Measurements from ENCODE around the gene TAS2R1.

Gene TAS2R1, protein sequence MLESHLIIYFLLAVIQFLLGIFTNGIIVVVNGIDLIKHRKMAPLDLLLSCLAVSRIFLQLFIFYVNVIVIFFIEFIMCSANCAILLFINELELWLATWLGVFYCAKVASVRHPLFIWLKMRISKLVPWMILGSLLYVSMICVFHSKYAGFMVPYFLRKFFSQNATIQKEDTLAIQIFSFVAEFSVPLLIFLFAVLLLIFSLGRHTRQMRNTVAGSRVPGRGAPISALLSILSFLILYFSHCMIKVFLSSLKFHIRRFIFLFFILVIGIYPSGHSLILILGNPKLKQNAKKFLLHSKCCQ

DNA sequence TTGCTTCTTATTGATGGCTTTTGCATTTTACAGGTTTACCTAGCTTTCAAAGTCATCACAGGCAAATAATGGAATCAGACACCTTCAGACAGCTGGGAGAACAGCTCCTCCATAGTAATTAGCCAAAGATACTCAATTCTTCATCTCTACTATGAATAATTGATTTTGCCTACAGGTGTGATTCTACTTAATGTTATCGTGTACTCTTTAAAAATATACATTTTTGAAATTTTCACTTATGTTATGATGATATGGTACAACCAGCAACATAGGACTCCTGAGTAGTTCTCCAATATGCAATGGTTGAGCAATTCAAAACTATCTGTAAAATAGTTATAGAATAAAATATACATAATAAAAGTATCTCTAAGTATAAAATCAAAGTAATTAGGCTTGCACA, at the start of gene TAS2R1:
TAS2R1 (minus strand) TSS at position 101 of the 400 bp plus-strand sequence. CDS start 319 bp downstream, outside the sequence.
- DNase-seq, result no peak

DNA sequence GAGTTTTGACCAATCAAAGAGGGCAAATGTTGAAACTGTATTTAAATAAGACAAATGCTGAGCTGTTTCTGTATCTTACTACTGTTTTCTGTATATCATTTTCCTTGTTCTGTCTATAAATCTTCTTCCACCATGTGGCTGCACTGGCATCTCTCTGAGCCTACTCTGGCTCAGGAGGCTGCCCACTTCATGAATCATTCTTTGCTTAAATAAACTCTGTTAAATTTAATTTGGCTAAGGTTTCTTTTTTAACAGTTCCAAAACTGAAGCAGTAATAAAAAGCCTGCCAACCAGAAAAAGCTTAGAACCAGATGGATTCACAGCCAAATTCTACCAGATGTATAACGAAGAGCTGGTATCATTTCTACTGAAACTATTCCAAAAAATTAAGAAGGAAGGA, 40.2 kb upstream of the TAS2R1 start:
- DNase-seq, result no peak

DNA sequence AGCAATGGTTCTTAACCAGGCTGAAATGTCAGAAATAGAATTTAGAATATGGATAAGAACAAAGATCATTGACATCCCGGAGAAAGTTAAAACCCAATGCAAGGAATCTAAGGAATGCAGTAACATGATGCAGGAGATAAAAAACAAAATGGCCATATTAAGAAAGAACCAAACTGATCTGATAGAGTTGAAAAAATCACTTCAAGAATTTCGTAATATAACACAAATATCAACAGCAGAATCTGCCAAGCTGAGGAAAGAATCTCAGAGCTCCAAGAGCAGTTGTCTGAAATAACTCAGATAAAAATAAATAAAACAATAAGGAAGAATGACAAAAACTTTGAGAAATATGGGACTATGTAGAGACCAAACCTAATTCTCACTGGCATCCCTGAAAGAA, 37.8 kb upstream of the TAS2R1 start:
- DNase-seq, result no peak

DNA sequence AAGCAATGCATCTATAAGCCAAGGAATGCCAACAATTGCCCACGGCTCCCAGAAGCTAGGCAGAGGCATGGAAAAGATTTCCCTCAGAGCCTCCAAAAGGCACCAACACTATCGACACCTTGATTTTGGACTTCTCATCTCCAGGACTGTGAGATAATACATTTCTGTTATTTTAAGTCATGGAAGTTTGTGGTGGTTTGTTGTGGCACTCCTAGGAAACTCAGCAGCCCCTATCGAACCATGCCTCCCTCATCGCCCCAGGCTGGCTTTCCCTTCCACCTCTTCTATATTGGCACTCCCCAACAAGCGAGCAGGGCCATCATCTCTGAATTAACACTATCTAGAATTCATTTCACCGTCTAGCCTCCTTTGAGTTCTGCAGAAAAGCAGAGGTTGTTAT, 33.7 kb upstream of the TAS2R1 start:
- DNase-seq, result no peak

DNA sequence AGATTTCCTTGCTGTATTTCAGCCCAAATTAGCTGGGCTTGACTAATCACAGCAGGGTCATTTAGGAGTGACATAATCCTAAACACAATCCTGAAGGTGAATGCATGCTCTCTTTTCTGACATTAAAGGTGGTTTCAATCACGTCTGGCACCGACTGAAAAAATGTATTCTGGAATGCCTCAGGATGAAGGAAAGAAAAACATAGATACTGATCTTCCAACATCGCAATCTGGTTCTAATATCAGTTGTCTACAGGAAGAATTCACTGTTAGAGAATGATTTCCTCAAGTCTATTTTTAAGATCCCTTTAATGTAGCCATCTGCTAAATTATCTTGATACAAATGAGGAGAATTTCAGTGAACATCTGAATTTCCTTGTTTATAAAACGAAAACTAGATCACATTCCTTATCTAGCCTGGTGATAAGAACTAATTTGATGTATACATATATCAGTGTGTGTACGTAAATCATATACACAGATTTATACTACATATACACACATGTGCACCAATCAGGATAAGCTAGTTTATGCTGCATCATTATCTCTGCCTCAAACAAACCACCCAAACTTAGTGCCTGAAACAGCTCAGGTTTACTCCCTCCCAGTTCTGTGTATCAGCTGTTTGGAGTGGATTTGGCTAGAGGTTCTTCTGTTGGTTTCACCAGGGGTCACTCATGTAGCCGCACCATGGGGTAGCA, 31.3 kb upstream of the TAS2R1 start:
- no peak for DNase-seq

DNA sequence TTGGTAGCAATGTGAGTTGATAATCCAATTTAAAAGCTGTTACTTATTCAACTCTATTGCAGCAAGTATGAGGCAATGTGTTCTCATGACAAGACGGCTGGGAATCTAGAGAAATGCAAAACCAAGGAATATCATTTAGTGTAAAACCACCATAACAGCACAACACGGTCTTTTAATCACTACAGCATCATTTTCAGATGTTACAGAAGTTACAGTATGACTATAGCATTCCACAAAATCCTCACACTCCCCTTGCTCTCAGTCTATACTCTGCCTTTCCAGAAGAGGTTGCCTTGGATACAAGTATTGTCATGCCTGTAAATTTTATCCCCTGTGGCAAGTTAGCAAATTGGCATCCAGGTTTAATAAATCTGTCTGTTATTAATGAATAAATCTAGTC, 28.6 kb upstream of the TAS2R1 start:
- no peak for DNase-seq

DNA sequence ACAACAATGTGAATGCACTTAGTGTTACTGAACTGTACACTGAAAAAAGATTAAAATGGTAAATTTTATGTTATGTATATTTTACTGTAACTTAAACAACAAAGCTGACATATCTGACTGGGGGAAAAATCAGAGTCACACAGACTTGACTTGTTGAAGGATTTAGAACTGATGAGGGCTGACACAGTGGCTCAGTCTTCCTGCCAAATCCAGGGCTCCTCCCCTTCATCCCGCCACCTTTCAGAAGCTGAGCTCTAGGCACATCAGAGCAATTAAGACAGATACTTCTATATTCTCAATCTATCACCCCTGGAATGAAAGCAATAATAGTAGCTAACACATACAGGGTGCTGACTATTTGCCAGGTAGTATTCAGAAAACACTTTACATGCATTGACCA, 27.7 kb upstream of the TAS2R1 start:
- DNase-seq, result no peak

DNA sequence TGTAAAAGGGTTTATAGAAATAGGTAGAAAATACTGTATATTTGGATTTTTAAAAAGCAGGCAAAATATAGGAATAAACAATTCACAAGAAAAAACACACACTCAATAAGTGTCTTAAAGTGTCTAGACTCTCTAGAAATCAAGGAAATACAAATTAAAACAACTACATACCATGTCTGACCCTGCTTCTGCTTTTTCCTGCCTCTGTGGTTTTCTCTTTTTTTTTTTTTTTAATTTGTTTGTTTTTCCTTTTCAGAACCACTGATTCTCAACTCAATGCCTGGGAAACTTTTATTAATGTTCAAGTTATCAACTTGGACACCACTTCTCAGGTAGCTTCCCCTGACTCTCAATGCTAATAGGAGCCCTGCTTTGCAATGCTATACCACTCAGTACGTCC, 25.5 kb upstream of the TAS2R1 start:
- no peak for DNase-seq

DNA sequence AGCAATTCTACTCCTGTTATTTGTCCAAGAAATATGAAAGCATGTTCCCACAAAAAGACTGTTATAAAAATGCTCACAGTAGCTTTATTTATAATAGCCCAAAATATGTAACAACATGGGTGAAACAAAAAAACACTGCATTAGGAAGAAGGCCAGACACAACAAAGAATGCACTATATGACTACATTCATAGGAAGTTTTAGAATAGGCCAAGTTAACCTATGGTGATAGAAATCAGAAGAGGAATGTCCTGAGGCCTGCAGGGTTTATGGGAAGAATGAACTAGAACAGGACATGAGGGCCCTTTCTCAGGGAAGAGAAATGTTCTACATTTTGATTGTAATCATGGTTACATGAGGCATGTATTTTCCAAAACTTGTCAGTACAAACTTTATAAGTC, 24.7 kb upstream of the TAS2R1 start:
- DNase-seq, result no peak

DNA sequence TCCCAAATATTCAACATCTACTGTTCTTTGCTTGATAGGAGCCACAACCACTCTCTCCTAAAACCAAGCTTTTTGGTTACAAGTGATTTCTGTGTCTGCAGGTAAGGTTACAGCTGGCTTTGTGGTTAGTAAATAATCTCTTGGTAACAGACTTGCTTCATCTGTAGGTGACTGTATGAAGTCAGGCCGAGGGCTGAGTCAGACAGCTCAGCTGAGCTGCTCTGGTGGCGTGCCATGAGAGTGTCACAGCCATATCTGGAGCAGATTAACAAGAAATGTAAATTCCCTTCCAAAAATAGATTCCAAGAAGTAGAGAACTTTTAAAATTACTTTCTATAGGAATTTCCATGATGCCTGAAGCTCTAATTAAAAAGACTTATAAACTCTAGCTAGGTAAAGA, 23.7 kb upstream of the TAS2R1 start:
- no peak for DNase-seq

DNA sequence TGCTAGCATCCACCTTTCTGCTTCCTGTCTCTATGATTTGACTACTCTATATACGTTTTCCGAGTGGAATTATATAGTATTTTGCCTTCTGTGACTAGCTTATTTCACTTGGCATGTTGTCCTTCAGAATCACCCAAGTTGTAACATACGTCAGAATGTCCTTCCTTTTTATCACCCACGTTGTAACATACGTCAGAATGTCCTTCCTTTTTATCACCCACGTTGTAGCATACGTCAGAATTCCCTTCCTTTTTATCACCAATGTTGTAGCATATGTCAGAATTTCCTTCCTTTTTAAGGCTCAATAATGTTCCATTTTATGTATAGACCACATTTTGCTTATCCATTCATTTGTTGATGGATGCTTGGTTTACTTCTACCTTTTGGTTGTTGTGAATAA, 22.9 kb upstream of the TAS2R1 start:
- DNase-seq, result no peak

DNA sequence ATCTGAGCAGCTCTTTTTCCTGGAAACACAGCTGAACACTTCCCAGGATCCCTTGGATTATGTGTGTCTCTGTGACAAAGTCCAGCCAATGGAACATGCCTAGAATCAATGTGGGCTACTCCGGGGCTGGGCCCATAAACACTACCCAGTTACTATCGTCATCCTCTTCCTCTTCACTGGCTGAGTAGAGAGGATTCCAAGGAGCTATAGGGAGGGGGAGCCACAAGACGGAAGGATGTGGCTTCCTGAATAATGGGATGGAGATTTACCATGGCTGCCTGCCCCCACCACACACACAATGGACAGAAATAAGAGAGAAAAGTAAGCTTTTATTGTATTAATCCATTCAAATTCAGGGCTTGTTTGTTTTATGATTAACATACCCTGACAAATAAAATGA, 22.1 kb upstream of the TAS2R1 start:
- no peak for DNase-seq

DNA sequence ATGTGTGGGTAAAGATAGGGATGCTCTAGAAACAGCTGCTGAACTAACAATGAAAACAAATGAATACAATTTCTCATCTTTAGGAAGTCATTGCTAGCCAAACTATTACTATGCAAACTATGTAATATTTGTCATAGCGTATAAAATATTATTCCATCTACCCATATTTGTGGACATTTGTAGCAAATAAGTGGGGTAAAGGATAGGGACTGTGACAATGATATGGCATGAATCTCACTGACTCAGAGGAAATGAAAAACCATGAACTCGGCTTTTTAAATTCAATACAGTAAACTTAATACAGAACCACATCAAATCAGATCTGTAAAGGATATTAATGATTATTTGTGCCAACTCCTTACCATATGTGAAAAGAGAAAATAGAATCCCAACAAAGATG, 16.7 kb upstream of the TAS2R1 start:
- DNase-seq, result no peak

DNA sequence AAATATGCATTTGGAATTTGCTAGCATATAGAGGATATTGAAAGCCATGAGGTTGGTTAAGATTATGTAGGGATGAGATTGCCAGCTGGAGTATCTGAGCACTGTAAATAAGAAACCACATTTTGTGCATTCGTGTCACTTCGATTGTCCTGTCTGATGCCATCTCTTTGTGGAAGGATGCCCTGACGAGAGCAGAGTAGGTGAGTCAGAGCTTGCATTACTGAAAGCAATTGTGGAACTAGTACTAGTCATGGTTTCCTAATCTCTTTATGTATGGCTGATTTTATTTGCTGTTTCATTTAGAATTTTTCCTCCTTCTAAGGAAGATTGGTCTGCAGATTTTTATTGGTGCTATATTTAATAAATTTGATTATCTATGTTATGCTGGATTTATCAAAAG, 14.5 kb upstream of the TAS2R1 start:
- DNase-seq, result no peak

DNA sequence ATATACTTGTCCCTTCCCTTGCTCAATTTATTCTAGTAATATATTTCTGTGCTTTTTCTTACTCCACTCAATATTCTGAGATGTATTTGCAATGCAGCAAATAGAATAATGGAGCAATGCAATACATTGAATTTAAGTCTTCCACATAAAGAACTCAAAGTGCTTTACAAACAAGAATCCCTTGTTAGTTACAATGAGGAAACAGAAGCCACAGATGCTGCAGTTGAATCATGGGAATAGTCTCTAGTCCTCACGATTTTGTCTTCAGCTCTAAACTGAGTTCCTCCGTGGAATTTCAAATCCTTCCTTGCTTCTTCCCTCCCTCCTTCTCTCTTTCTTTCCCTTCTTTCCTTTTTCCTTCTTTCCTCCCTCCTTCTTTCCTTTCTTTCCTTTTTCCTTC, 12.5 kb upstream of the TAS2R1 start:
- DNase-seq, result no peak

DNA sequence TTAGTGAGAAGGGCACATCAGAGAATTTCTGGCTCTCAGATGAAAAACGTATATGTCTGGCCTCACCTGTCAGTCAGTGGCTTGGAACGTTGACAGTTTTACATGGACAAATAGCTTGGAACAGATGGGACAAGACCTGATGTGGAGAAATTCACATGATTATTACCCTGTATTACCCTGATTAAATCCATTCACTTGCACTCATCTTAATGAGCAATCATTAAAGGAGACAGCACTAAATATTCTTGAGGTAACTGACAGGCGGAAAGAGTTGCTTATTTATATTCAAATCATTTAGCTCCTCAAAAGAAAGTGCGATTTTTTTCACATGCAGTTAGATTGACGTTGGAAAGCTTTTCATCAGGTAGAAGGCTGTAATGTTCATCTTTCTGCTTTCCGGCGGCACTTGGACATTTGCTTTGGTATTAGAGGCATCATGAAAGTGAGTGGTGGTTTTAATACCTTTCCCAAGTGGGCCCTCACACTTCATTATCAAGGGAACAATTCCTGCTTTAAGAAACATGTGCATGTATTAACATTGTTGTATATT, 11.7 kb upstream of the TAS2R1 start:
- no peak for DNase-seq

DNA sequence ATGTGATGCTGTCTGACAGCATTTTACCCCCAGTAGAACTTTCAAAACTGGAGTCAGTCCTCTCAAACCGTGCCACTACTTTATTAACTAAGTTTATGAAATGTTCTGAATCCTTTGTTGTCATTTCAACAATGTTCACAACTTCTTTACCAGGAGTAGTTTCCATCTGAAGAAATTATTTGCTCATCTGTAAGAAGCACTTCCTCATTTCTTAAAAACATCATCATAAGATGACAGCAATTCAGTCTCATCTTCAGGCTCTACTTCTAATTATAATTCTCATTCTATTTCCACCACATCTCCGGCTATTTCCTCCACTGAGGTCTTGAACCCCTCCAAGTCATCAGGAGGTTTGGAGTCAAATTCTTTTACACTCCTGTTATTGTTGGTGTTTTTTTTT, 2.3 kb upstream of the TAS2R1 start:
- DNase-seq, result no peak

DNA sequence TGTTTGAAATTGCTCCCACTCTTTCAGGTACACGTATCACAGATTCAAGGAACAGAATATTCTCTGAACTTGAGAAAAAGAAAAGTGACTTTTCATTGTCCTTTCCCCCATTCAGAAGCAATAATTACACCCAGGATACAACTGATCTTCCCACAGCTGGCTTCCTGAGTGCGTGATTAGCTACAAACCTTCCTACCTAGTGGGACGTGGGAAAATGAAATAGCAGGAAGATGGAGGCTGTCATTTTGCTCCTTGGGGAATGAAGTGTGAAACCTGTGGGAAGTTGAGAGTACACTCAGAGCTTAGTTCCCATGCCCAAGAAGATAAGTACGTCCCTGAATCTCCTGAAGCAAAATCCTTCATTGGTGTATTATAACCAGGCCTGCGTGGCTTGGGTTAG, 2.6 kb downstream of the TAS2R1 start:
- no peak for DNase-seq

DNA sequence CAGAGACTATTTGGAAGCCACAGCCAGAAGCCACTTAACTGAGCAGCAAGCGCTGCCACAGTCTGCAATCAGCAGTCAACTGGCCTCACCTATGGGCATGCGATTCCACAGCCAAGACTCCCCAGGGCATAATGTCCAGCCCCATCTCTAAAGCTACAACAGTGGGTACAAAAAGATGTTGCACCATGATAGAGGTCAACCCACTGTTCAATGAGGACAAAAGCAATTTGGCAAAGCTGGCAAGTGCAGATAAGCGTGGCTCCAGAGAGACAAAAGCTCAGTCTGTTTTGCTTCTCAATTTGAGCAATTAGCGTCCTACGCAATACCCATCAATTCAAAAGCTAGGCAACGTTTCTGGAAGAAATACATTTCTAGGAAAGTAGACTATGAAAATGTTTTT, 3.2 kb downstream of the TAS2R1 start:
- DNase-seq, result no peak

DNA sequence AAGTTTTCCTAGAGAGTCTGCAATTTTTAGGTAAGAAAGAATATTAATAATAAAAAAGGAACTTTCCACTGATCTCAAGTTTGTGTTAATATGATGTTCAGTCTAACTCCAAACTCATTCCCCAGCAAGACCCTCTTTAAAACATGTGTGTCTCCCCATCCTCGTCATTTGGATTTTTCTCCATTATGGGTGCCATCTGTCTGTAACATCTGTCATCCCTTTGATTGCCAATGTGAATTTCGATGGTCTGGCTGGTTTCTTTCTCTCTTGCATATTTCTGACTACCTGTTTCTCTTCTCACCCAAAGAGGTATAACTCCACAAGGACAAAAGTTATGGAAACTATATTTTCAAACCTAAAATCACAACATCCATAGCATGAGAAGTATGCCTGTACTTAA, 4.4 kb downstream of the TAS2R1 start:
- no peak for DNase-seq

DNA sequence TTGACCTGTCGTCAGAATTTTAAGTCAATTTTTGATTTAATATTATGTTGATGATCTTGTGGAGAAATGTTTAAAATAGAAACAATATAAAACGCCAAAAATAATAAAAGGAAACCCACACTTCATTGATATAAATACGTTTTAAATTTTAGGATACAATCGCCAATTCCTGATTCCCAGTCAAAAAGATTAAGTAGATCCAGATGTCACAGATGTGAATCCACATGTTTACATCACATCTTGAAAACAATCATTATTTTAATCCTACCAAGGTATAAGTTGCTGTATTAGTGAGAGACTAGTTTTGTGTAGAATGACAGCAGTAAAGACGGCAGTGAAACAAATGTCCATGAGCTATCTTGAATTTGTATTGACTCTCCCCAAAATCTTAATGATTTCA, 4.9 kb downstream of the TAS2R1 start:
- no peak for DNase-seq

DNA sequence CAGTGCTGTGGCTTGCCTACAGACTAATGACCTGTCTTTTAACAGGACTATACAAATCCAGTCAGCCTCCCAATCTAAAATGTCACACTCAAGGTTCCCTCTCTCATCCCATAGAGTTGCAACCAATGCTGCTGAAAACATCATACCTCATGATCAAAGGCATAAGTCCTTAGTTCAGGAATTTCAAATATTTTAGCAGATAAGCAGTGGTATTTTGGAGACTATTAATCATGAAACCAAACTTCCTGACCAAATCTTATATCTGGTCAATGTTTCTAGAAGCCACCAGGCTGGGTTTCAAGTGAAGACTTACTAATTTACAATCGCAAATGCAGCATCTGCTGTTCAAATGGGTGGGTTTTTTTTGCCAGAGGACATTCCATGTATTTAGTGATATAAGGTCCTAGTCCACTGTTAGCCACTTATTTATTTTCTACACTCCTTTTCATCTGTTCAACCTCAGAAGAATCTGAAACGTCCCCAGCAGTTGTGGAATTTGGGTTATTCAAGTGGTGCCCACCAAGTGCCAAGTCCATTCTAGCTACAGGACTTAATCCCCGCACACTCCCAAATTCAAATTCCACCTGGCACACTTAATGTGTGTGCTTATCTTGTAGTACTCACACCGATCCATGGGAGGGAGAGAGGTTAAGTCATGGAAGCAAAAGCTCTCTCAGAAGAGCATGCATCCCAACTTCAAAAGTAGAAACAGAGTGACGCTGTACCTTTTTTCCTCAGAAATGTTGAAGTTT, 5.8 kb downstream of the TAS2R1 start:
- DNase-seq, result no peak

DNA sequence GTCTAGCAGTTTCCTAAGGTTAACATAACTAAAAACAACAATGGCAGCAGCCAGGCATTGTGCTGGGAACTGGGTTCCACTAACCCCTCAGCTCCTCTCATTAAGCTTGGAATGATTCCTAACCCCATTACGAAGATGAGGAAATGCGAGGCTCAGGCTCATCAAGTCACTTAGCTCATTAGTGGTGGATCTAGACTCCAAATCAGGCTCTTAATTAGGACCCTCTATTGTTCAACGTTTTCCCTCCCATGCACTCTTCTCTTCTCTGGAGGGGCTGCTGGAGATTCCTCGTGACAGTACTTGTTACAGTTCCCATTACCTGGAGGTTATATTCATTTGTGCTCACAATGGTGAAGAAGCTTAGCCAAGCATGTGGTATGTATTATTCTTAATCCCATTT, 6.5 kb downstream of the TAS2R1 start:
- no peak for DNase-seq

DNA sequence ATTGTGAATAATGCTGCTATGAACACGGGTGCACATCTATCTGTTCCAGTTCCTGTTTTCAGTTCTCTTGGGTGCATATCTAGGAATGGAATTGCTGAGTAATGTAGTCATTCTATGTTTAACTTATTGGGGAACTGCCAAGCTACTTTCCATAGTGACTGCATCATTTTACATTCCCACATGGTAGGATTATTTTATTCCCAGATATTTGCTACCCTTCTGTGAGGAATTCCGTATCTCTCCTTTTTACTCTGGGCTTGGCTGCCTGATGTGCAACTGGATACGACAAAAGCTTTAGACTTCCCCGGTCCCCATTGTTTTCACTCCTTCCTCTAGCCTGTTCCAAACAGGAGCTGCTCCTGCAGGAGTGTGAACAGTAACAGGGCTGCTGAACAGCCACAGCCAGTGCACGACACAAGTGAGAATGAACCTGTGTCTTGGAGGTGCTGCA, 7.2 kb downstream of the TAS2R1 start:
- no peak for DNase-seq
